Brain pericyte (primary cell): ENCODE measurements around the gene NAA38.

Experiments
- DNase-seq: peaks from one replicate; pipeline ENCODE4 v3.0.0-alpha.2; 2012; ENCODE audit warnings: low read depth, low spot score

The NAA38 gene

GRCh38 chr17:7852919-7853690, 4.3 kb downstream of the NAA38 start:
- no peak for DNase-seq

DNA sequence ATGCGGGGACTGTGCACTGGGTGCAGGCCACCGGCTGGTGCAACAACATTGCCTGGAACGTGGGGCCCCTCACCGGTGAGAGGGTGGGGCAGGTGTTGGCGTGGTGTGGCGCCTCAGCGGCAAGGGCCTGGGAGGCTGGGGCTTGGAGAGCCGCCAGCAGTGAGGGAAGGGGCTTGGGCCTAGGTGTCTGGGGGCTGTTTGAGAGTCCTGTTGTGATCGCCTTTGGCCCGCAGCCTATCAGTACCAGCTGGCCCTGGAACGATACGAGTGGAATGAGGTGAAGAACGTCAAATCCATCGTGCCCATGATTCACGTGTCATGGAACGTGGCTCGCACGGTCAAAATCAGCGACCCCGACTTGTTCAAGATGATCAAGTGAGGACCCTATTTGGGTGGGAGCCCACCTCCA, 5.1 kb downstream of the NAA38 start:
- no peak for DNase-seq

- no peak for DNase-seq
Observed at GRCh38 chr17:7851438-7852261, 5.7 kb downstream of the NAA38 start.

DNA sequence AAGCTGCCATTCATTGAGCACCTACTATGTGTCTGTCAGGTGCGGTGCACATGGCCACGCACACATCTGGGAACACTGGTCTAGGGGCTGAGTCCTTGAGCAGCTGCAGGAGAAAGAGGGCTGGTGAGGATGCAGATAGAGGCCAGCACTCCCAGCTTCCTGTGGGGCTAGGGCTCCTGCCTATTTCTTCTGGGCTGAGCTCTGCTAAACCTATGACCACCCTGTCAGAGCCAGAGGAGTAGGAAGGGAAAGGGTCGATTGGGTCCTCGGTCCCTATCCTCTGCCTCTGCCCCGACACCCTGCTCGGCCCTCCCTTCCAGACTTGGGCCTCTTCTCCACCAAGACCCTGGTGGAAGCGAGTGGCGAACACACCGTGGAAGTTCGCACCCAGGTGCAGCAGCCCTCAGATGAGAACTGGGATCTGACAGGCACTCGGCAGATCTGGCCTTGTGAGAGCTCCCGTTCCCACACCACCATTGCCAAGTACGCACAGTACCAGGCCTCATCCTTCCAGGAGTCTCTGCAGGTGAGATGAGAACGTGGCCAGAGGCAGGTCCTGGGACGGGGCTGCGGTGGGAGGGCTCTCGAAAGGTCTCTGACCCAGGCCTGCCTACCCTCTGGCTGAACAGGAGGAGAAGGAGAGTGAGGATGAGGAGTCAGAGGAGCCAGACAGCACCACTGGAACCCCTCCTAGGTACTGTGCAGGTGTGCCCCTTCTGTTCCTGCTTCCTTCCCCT, 6.5 kb downstream of the NAA38 start:
- no peak for DNase-seq

DNA sequence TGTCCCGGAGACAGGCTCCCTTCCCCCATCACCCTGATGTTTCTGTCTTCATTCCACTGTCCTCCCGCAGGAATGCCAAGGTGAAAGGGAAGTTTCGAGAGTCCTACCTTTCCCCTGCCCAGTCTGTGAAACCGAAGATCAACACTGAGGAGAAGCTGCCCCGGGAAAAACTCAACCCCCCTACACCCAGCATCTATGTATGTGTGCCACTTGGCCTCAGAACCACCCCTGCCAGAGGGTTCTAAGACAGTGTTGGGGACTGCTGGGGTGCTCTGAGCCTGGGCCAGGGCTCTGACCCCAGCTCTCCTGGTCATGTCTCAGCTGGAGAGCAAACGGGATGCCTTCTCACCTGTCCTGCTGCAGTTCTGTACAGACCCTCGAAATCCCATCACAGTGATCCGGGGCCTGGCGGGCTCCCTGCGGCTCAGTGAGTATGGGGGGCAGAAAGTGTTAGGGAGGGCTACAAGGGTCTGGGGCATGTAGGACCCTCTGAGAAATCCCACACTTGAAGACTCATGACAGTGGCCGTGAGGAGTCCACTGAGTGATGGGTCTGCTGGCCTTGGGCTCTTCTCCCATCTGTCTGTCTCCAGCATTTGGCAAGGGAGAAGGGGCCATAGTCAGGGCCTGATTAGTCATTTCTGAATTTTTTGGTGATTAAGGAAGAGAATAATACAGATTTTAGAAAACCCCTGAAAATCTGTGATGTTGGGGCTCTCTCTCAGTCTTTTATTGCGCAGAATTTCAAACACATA, 7.4 kb downstream of the NAA38 start:
- DNase-seq: no peak

- no peak for DNase-seq
Observed at GRCh38 chr17:7849130-7849750, 8.1 kb downstream of the NAA38 start.

- no peak for DNase-seq
Observed at GRCh38 chr17:7848739-7849129, 8.6 kb downstream of the NAA38 start.

DNA sequence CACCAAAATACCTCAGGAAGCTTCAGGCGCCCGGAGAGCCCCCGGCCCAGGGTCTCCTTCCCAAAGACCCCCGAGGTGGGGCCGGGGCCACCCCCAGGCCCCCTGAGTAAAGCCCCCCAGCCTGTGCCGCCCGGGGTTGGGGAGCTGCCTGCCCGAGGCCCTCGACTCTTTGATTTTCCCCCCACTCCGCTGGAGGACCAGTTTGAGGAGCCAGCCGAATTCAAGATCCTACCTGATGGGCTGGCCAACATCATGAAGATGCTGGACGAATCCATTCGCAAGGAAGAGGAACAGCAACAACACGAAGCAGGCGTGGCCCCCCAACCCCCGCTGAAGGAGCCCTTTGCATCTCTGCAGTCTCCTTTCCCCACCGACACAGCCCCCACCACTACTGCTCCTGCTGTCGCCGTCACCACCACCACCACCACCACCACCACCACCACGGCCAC, 9.2 kb downstream of the NAA38 start:
- no peak for DNase-seq

DNA sequence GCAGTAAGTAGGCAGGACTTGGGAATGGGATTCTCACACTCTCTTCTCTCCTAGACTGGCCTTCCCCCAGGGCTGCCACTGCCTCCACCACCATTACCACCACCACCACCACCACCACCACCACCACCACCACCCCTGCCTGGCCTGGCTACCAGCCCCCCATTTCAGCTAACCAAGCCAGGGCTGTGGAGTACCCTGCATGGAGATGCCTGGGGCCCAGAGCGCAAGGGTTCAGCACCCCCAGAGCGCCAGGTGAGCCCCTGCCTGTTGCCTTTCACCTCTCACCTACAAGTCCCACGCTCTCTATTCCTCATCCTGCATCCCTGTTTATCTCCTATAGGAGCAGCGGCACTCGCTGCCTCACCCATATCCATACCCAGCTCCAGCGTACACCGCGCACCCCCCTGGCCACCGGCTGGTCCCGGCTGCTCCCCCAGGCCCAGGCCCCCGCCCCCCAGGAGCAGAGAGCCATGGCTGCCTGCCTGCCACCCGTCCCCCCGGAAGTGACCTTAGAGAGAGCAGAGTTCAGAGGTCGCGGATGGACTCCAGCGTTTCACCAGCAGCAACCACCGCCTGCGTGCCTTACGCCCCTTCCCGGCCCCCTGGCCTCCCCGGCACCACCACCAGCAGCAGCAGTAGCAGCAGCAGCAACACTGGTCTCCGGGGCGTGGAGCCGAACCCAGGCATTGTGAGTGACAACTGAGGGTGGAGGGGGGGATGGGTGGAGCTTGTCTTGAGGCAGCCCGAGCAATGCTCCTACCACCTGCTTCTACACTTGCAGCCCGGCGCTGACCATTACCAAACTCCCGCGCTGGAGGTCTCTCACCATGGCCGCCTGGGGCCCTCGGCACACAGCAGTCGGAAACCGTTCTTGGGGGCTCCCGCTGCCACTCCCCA, 10.3 kb downstream of the NAA38 start:
- no peak for DNase-seq

DNA sequence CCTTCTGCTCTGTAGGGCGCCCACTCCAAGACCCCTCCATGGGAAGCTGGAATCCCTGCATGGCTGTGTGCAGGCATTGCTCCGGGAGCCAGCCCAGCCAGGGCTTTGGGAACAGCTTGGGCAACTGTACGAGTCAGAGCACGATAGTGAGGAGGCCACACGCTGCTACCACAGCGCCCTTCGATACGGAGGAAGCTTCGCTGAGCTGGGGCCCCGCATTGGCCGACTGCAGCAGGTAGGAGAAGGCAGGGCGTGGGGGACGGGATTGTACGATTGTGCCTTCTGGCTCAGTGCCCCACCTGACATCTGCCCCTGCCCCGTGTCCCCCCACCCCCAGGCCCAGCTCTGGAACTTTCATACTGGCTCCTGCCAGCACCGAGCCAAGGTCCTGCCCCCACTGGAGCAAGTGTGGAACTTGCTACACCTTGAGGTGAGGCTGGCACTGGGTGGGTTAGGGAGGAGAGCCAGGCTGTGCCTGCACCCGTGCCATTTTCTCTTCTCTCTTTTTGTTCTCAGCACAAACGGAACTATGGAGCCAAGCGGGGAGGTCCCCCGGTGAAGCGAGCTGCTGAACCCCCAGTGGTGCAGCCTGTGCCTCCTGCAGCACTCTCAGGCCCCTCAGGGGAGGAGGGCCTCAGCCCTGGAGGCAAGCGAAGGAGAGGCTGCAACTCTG, 11.2 kb downstream of the NAA38 start:
- DNase-seq: no peak

DNA sequence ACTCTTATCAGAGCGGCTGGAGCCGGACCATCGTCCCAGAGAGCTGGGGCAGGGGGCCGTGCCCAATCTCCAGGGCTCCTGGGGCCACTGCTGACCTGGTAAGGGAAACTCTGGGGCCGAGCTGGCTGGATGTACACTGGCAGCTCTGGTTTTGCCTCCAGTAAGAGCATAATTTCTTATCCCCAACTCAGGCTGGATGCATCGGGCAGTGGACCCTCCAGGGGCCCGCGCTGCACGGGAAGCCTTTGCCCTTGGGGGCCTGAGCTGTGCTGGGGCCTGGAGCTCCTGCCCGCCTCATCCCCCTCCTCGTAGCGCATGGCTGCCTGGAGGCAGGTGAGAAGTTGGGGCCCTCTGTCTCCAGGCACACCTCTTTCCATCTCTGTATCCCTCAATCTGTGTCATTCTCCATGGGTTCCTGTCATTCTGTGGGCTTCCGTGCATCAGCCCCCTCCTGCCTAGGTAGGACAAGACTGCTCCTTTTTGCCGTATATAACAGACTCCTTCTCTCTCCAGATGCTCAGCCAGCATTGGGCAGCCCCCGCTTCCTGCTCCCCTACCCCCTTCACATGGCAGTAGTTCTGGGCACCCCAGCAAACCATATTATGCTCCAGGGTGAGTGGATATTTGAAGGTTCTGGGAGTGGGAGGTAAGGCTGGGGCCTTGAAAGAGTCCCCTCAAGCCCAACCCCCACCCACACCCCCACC, 11.8 kb downstream of the NAA38 start:
- no peak for DNase-seq

GRCh38 chr17:7844292-7845154, 12.8 kb downstream of the NAA38 start:
- DNase-seq: peak; percentile 72

- DNase-seq: no peak
Observed at GRCh38 chr17:7843536-7844291, 13.6 kb downstream of the NAA38 start.

- no peak for DNase-seq
Observed at GRCh38 chr17:7843257-7843535, 14.2 kb downstream of the NAA38 start.

GRCh38 chr17:7842380-7843256, 14.7 kb downstream of the NAA38 start:
- no peak for DNase-seq

- peak; percentile 75 for DNase-seq
Observed at GRCh38 chr17:7841915-7842379, 15.4 kb downstream of the NAA38 start.
